BJ (cell line): Measurements from ENCODE around the gene PPP1R9A. TPM values are rescaled to one million over a fixed set of nuclear protein-coding genes. Genes with fewer than 3 reads are reported as not detected.

ENCODE experiments used
- CTCF ChIA-PET: fragments of 350-600 bp; formaldehyde crosslinking; extraction: SDS; loops from one replicate; lab custom pipeline; 2021; ENCODE audit warnings: antibody characterized with exemption, inconsistent platforms; lab: Yijun Ruan, JAX
- POLR2A ChIA-PET: fragments of 300-600 bp; sonication (Branson Sonifier 250); formaldehyde crosslinking; extraction: SDS; loops from one replicate; lab custom pipeline; 2021; ENCODE audit warnings: antibody characterized with exemption; lab: Charles Lee
- DNase-seq: peaks from one replicate; pipeline ENCODE4 v3.0.0-alpha.2; 2011; ENCODE audit warnings: low read depth
- H3K27me3 ChIP-seq: 2 replicates; pipeline ENCODE4 v1.6.0; 2011; ENCODE audit warnings: low read length; ENCODE audit not compliant: control insufficient read depth, insufficient read depth
- H3K36me3 ChIP-seq: 2 replicates; pipeline ENCODE4 v1.5.1; 2011; ENCODE audit warnings: low read length; ENCODE audit not compliant: control insufficient read depth, insufficient read depth
- H3K4me3 ChIP-seq: 2 replicates; pipeline ENCODE4 v1.5.1; 2011; ENCODE audit warnings: low read depth, mild to moderate bottlenecking, control low read depth, low read length
- polyA plus RNA-seq: library from polyadenylated mRNA; depleted of rRNA; stranded (reverse); fragments of >200 nt; gene quantifications from 2 replicates; pipeline ENCODE4 v1.2.3, GENCODE V29; 2011
- TF ChIP-seq, protein P1 (sequence below): IDR thresholded peaks from 2 replicates; pipeline ENCODE4 v1.5.1; 2011; ENCODE audit warnings: low read depth, mild to moderate bottlenecking, control low read depth, inconsistent platforms, low read length, moderate library complexity; ENCODE audit not compliant: insufficient read depth

Gene PPP1R9A
- polyA plus RNA-seq, 1 experiment: 0.09 TPM

DNA sequence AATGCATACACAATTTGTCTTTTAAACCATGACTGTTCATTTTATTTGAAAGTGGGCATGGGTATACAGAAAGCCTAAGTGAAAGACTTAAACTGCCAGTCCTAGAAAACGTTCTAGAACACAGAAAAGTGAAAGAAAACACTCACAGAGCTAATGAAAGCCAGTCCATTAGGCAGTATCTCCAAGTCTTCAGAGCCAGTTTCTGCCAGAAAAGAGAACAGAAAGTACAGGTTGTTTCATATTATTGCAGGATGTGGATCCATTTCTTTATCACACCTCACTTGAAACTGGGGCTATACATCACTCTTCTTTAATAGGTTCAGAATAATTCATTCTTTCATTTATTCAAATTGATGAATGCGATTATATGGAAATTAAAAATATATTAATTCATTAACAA is 409.2 kb downstream of the PPP1R9A start:
- H3K36me3 ChIP-seq: no peaks in the 10 kb centered on the region

DNA sequence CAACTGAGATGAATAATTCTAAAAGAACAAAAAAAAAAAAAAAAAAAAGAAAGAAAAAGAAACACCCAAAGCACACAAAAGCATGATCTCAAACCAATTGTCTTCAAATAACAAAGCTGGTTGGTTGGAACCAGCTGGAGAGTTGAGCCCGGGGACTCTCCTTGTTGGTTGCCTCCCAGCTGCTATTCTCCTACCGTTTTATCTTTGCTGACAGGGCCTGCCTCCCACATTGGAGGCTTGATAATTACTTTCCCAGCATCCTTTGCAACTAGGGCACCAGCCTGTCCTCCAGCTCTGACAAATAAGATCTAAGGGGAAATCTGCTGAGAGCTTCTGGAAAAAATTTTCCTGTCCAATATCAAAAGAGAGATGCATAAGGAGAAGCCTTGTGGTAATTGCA is 410.2 kb downstream of the PPP1R9A start:
- POLR2A ChIA-PET: no interaction called here
- H3K27me3 ChIP-seq: no peaks in the 10 kb centered on the region
- no peak for DNase-seq
- TF ChIP-seq, protein P1, sequence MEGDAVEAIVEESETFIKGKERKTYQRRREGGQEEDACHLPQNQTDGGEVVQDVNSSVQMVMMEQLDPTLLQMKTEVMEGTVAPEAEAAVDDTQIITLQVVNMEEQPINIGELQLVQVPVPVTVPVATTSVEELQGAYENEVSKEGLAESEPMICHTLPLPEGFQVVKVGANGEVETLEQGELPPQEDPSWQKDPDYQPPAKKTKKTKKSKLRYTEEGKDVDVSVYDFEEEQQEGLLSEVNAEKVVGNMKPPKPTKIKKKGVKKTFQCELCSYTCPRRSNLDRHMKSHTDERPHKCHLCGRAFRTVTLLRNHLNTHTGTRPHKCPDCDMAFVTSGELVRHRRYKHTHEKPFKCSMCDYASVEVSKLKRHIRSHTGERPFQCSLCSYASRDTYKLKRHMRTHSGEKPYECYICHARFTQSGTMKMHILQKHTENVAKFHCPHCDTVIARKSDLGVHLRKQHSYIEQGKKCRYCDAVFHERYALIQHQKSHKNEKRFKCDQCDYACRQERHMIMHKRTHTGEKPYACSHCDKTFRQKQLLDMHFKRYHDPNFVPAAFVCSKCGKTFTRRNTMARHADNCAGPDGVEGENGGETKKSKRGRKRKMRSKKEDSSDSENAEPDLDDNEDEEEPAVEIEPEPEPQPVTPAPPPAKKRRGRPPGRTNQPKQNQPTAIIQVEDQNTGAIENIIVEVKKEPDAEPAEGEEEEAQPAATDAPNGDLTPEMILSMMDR: no peak
- H3K4me3 ChIP-seq: no peak overlapping the region
- H3K36me3 ChIP-seq: no peaks in the 10 kb centered on the region
- CTCF ChIA-PET: no interaction called here

More for the DNA sequence above, 409.2 kb downstream of the PPP1R9A start:
- TF ChIP-seq, protein P1: no peak
- ChIA-PET CTCF (interaction anchor here (1.4 kb wide), 1 partner anchor 161 kb away, joined by 6 read pairs; no protein-coding TSS in a partner anchor), POLR2A (no interaction called here)
- Histone ChIP-seq H3K4me3 (no peak overlapping the region), H3K27me3 (no peaks in the 10 kb centered on the region)
- no peak for DNase-seq

- ChIA-PET POLR2A (no interaction called here), CTCF (no interaction called here)
- TF ChIP-seq, protein P1: no peak
- no peak for DNase-seq
- H3K27me3 ChIP-seq: no peaks in the 10 kb centered on the region
- H3K36me3 ChIP-seq: no peaks in the 10 kb centered on the region
- no peak overlapping the region for H3K4me3 ChIP-seq
Observed at GRCh38 chr7:95317966-95318365, 410.6 kb downstream of the PPP1R9A start.

DNA sequence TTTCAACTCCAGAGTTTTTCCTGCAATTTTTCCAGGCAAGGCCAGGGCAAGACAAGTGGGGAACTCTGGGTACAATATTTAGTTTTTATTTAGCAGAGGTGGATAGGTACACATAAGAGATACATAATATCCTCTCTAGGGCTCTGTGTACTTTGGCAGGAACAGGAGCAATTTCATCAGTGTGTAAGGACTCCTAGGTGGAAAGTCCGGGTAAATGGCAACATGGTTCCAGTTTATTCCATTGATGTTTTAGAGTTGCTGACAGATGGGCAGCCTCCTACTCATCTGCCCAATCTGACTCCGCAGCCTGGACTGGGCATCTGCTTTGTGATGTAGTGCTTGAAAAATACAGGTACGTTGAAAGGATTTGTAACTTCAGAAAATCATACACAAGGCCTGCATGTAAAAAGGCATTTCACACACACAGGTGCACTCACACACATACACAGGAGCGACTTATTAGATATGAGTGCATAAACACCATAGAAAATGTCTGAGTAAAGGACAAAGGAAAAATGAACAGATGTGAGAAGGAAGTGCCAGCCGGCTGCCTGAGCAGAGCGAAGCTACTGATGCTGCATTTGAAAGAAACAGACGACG is 411.2 kb downstream of the PPP1R9A start:
- no peak overlapping the region for H3K4me3 ChIP-seq
- no peaks in the 10 kb centered on the region for H3K27me3 ChIP-seq
- TF ChIP-seq, protein P1: no peak
- DNase-seq: no peak
- H3K36me3 ChIP-seq: no peaks in the 10 kb centered on the region
- POLR2A ChIA-PET: no interaction called here
- CTCF ChIA-PET: no interaction called here

GRCh38 chr7:95319570-95319969 is 412.2 kb downstream of the PPP1R9A start:
- no peak for DNase-seq
- ChIA-PET CTCF (no interaction called here), POLR2A (no interaction called here)

More at GRCh38 chr7:95319570-95319969, 412.2 kb downstream of the PPP1R9A start:
- TF ChIP-seq, protein P1: no peak
- Histone ChIP-seq H3K36me3 (no peaks in the 10 kb centered on the region), H3K27me3 (0 out of 2 replicates have a peak, but pooled peaks cover 2% of the 10 kb centered on the region), H3K4me3 (no peak overlapping the region)
